Naive thymus-derived CD4-positive, alpha-beta T cell (primary cell): Measurements from ENCODE around the gene APOBEC3B. TPM values are rescaled to one million over a fixed set of nuclear protein-coding genes. Genes with fewer than 3 reads are reported as not detected.
"Not testable (repeated sequence)": the region's sequence is repeated elsewhere in the genome, so short reads cannot be mapped to it uniquely, and the experiment has no call there.

Source experiments
- ATAC-seq: fragments of 150-1000 bp; cut with Tn5 transposase; 2 replicates; pipeline ENCODE4 v1.10.0; 2021; ENCODE audit warnings: mild to moderate bottlenecking, moderate library complexity
- CTCF ChIA-PET: fragments of 350-600 bp; sonication (Branson Sonifier 250); formaldehyde crosslinking; loops from one replicate; lab custom pipeline; 2021; ENCODE audit warnings: antibody characterized with exemption; lab: Charles Lee
- POLR2A ChIA-PET: fragments of 350-600 bp; sonication (Branson Sonifier 250); formaldehyde crosslinking; loops from one replicate; lab custom pipeline; 2021; ENCODE audit warnings: antibody characterized with exemption, inconsistent platforms; lab: Charles Lee
- DNase-seq, 9 donors: peaks; one replicate each; pipeline versions ENCODE4 v3.0.0 to v3.0.0-alpha.2; 2020 to 2022; ENCODE audit warnings: mixed read lengths in 1 of 9
- H3K27ac ChIP-seq: one replicate; pipeline ENCODE4 v1.7.0; 2013; ENCODE audit warnings: mild to moderate bottlenecking, low read depth, low read length, moderate library complexity
- H3K27me3 ChIP-seq, 2 donors: one replicate each; pipeline ENCODE4 v1.7.0; 2013; ENCODE audit warnings: low read length in 2 of 2, mild to moderate bottlenecking in 2 of 2, moderate library complexity in 2 of 2; ENCODE audit not compliant: control insufficient read depth in 2 of 2, insufficient read depth in 2 of 2
- H3K36me3 ChIP-seq, 3 experiments: 1 replicate in 2 of 3; 2 replicates in 1 of 3; pipeline ENCODE4 v1.7.0; 2013; ENCODE audit warnings: low read length in 3 of 3, mild to moderate bottlenecking in 3 of 3, moderate library complexity in 1 of 3; ENCODE audit not compliant: insufficient read depth in 3 of 3, control insufficient read depth in 2 of 3
- H3K4me1 ChIP-seq, 2 donors: one replicate each; pipeline ENCODE4 v1.7.0; 2013; ENCODE audit warnings: low read length in 2 of 2, mild to moderate bottlenecking in 2 of 2, moderate library complexity in 1 of 2; ENCODE audit not compliant: control insufficient read depth in 2 of 2, insufficient read depth in 2 of 2
- H3K4me3 ChIP-seq: 2 replicates; pipeline ENCODE4 v1.7.0; 2013; ENCODE audit warnings: mild to moderate bottlenecking, low read length
- H3K9me3 ChIP-seq, 3 experiments: 1 replicate in 2 of 3; 2 replicates in 1 of 3; pipeline ENCODE4 v1.7.0; 2013; ENCODE audit warnings: low read length in 3 of 3; ENCODE audit not compliant: control insufficient read depth in 2 of 3
- H3K27ac Mint-ChIP-seq, 9 donors: one replicate each; pipeline ENCODE4 v1.8.0; 2020 to 2022; ENCODE audit warnings: mixed read lengths in 9 of 9, mild to moderate bottlenecking in 8 of 9, moderate library complexity in 5 of 9, inconsistent platforms in 2 of 9
- H3K27me3 Mint-ChIP-seq, 5 donors: one replicate each; pipeline ENCODE4 v1.8.0; 2021 to 2022; ENCODE audit warnings: mixed read lengths in 5 of 5, mild to moderate bottlenecking in 1 of 5
- H3K36me3 Mint-ChIP-seq, 5 donors: one replicate each; pipeline ENCODE4 v1.8.0; 2020 to 2022; ENCODE audit warnings: mixed read lengths in 5 of 5, mild to moderate bottlenecking in 3 of 5, inconsistent platforms in 1 of 5
- H3K4me1 Mint-ChIP-seq, 7 donors: one replicate each; pipeline ENCODE4 v1.8.0; 2020 to 2022; ENCODE audit warnings: mixed read lengths in 7 of 7, mild to moderate bottlenecking in 3 of 7, inconsistent platforms in 1 of 7
- H3K4me3 Mint-ChIP-seq, 10 donors: one replicate each; pipeline ENCODE4 v1.8.0; 2020 to 2022; ENCODE audit warnings: mild to moderate bottlenecking in 10 of 10, mixed read lengths in 10 of 10, moderate library complexity in 6 of 10, inconsistent platforms in 2 of 10
- H3K9me3 Mint-ChIP-seq, 11 donors: one replicate each; pipeline ENCODE4 v1.8.0; 2020 to 2022; ENCODE audit warnings: mixed read lengths in 11 of 11, mild to moderate bottlenecking in 4 of 11, inconsistent platforms in 1 of 11, moderate library complexity in 1 of 11
- intact Hi-C, 2 donors: fragments of 100-400 bp; cut with micrococcal nuclease; formaldehyde crosslinking; loops; one replicate each; pipeline ENCODE4 v1.15.1; 2023
- polyA plus RNA-seq, 2 donors: library from polyadenylated mRNA; unstranded; fragments of 300-500 nt; fragmentation: Illumina TruSeq; gene quantifications; one replicate each; pipeline ENCODE4 v1.2.3, GENCODE V29; 2021
- total RNA-seq, 6 experiments: library from RNA in 5 of 6; stranded (reverse) in 5 of 6; gene quantifications; 1 replicate in 5 of 6; 2 replicates in 1 of 6; pipeline ENCODE4 v1.2.3 and lab custom pipeline; 2021 to 2026

APOBEC3B gene
- total and polyA plus RNA-seq, 7 experiments from 2014 or later: 0.30 to 16.0 (median 7.1) TPM; not detected in 3

- Histone ChIP-seq H3K27ac (no peak overlapping the region), H3K9me3 (no peaks in the 10 kb centered on the region), H3K4me1 (peaks cover 13 to 18% of the 10 kb centered on the region in 2 donors), H3K4me3 (no peak overlapping the region), H3K36me3 (peaks cover 0 to 30% (median 6%) of the 10 kb centered on the region in 3 experiments), H3K27me3 (no peaks in the 10 kb centered on the region)
- peaks cover 0 to 24% (median 0%) of the 10 kb centered on the region in 5 donors for H3K36me3 Mint-ChIP-seq
- DNase-seq: no peak
- peaks cover 11 to 45% (median 34%) of the 10 kb centered on the region in 7 donors for H3K4me1 Mint-ChIP-seq
- H3K27me3 Mint-ChIP-seq: no peaks in the 10 kb centered on the region
- peak overlapping the region in 1 of 10 donors; percentile 27 for H3K4me3 Mint-ChIP-seq
- H3K9me3 Mint-ChIP-seq: no peaks in the 10 kb centered on the region
- POLR2A ChIA-PET: interaction anchor here (0.6 to 0.7 kb wide), 2 partner anchors 70 to 123 kb away, joined by 3 to 6 read pairs; no protein-coding TSS in a partner anchor
- intact Hi-C loops: loop anchor here in 1 of 2 donors (10.0 kb wide), 1 partner anchor 497 kb away; the partner anchor contains the start of gene ATF4
- CTCF ChIA-PET: interaction anchor here (0.6 kb wide), 1 partner anchor 543 kb away, joined by 3 read pairs; the partner anchor contains the start of gene CACNA1I
- H3K27ac Mint-ChIP-seq: peak overlapping the region in 4 of 9 donors; percentile 26 to 54 (median 38)
- no peak for ATAC-seq
Measured at GRCh38 chr22:39027717-39028116, 45.6 kb downstream of the APOBEC3B start.

- Mint-ChIP-seq H3K9me3 (no peaks in the 10 kb centered on the region), H3K27me3 (no peaks in the 10 kb centered on the region), H3K4me3 (no peak overlapping the region), H3K4me1 (peaks cover 11 to 44% (median 32%) of the 10 kb centered on the region in 7 donors), H3K36me3 (peaks cover 0 to 28% (median 0%) of the 10 kb centered on the region in 5 donors), H3K27ac (peak overlapping the region in 3 of 9 donors; percentile 34 to 58 (median 54))
- peaks cover 13 to 18% of the 10 kb centered on the region in 2 donors for H3K4me1 ChIP-seq
- POLR2A ChIA-PET: interaction anchor here (0.6 to 0.7 kb wide), 2 partner anchors 70 to 123 kb away, joined by 3 to 6 read pairs; no protein-coding TSS in a partner anchor
- no peaks in the 10 kb centered on the region for H3K27me3 ChIP-seq
- H3K4me3 ChIP-seq: no peak overlapping the region
- H3K27ac ChIP-seq: no peak overlapping the region
- ATAC-seq: no peak
- intact Hi-C loops: loop anchor here in 1 of 2 donors (10.0 kb wide), 1 partner anchor 497 kb away; the partner anchor contains the start of gene ATF4
- H3K9me3 ChIP-seq: no peaks in the 10 kb centered on the region
- CTCF ChIA-PET: interaction anchor here (0.6 kb wide), 1 partner anchor 542 kb away, joined by 3 read pairs; the partner anchor contains the start of gene CACNA1I
- H3K36me3 ChIP-seq: peaks cover 0 to 32% (median 6%) of the 10 kb centered on the region in 3 experiments
- DNase-seq: no peak
Measured at GRCh38 chr22:39028281-39028680, 46.1 kb downstream of the APOBEC3B start.

- Histone ChIP-seq H3K36me3 (peaks cover 0 to 25% (median 0%) of the 10 kb centered on the region in 3 experiments), H3K4me3 (no peak overlapping the region), H3K27me3 (no peaks in the 10 kb centered on the region), H3K27ac (no peak overlapping the region), H3K4me1 (peaks cover 12% of the 10 kb centered on the region in 2 donors), H3K9me3 (no peaks in the 10 kb centered on the region)
- Mint-ChIP-seq H3K27me3 (no peaks in the 10 kb centered on the region), H3K36me3 (peaks cover 0 to 26% (median 0%) of the 10 kb centered on the region in 5 donors), H3K27ac (peak overlapping the region in 1 of 9 donors; percentile 2), H3K9me3 (no peaks in the 10 kb centered on the region), H3K4me1 (peaks cover 11 to 36% (median 25%) of the 10 kb centered on the region in 7 donors), H3K4me3 (no peak overlapping the region)
- POLR2A ChIA-PET: interaction anchor here (0.6 to 0.9 kb wide), 2 partner anchors 8 to 1097 kb away, joined by 3 to 4 read pairs; partner anchors contain the start of gene APOBEC3D
- CTCF ChIA-PET: no interaction called here
- DNase-seq (no peak), ATAC-seq (no peak)
- intact Hi-C loops: loop anchor here in 1 of 2 donors (10.0 kb wide), 1 partner anchor 496 kb away; the partner anchor contains the start of gene ATF4
Measured at GRCh38 chr22:39029227-39029626, 47.1 kb downstream of the APOBEC3B start.

GRCh38 chr22:39030705-39031104 is 48.6 kb downstream of the APOBEC3B start:
- no peak overlapping the region for H3K4me3 Mint-ChIP-seq
- H3K27ac Mint-ChIP-seq: peak overlapping the region in 2 of 9 donors; percentile 31 to 58
- DNase-seq: no peak
- no peak overlapping the region for H3K4me3 ChIP-seq
- H3K4me1 Mint-ChIP-seq: peaks cover 4 to 21% (median 11%) of the 10 kb centered on the region in 7 donors
- H3K36me3 ChIP-seq: peaks cover 0 to 15% (median 0%) of the 10 kb centered on the region in 3 experiments
- H3K27me3 Mint-ChIP-seq: no peaks in the 10 kb centered on the region
- intact Hi-C loops: no loop called here
- peaks cover 0 to 17% (median 0%) of the 10 kb centered on the region in 5 donors for H3K36me3 Mint-ChIP-seq
- ChIA-PET CTCF (no interaction called here), POLR2A (interaction anchor here (1.4 kb wide), 1 partner anchor 9 kb away, joined by 6 read pairs; the partner anchor contains the start of gene APOBEC3D)
- no peaks in the 10 kb centered on the region for H3K9me3 ChIP-seq
- no peaks in the 10 kb centered on the region for H3K9me3 Mint-ChIP-seq
- ATAC-seq: no peak
- H3K27me3 ChIP-seq: no peaks in the 10 kb centered on the region
- H3K4me1 ChIP-seq: no peaks in the 10 kb centered on the region
- H3K27ac ChIP-seq: no peak overlapping the region

GRCh38 chr22:39031434-39032295 is 49.5 kb downstream of the APOBEC3B start:
- H3K27ac Mint-ChIP-seq: peak overlapping the region in 3 of 9 donors; percentile 38 to 56 (median 41)
- POLR2A ChIA-PET: interaction anchor here (0.6 to 1.4 kb wide), 2 partner anchors 10 to 52 kb away, joined by 3 to 6 read pairs; partner anchors contain the start of gene APOBEC3D
- H3K4me3 ChIP-seq, H3K27me3 Mint-ChIP-seq, H3K9me3 Mint-ChIP-seq, DNase-seq, H3K27me3 ChIP-seq, H3K4me3 Mint-ChIP-seq, H3K9me3 ChIP-seq, CTCF ChIA-PET, ATAC-seq, intact Hi-C loops, H3K4me1 ChIP-seq, H3K27ac ChIP-seq, H3K36me3 ChIP-seq: not testable (repeated sequence)
- peaks cover 4 to 15% (median 8%) of the 10 kb centered on the region in 7 donors for H3K4me1 Mint-ChIP-seq
- peaks cover 0 to 16% (median 0%) of the 10 kb centered on the region in 5 donors for H3K36me3 Mint-ChIP-seq

GRCh38 chr22:39037071-39037470 is 54.9 kb downstream of the APOBEC3B start:
- H3K4me3 ChIP-seq, H3K27me3 Mint-ChIP-seq, intact Hi-C loops, H3K9me3 Mint-ChIP-seq, H3K36me3 ChIP-seq, H3K27me3 ChIP-seq, ATAC-seq, H3K27ac ChIP-seq, CTCF ChIA-PET, H3K9me3 ChIP-seq: not testable (repeated sequence)
- POLR2A ChIA-PET: interaction anchor here (0.7 to 0.9 kb wide), 2 partner anchors 14 to 1404 kb away, joined by 3 to 5 read pairs; no protein-coding TSS in a partner anchor
- Mint-ChIP-seq H3K4me1 (peaks cover 22 to 40% (median 31%) of the 10 kb centered on the region in 7 donors), H3K27ac (peak overlapping the region in 6 of 9 donors; percentile 2 to 72 (median 34)), H3K4me3 (peak overlapping the region in 1 of 10 donors; percentile 8), H3K36me3 (peaks cover 0 to 11% (median 0%) of the 10 kb centered on the region in 5 donors)
- peaks cover 8 to 10% of the 10 kb centered on the region in 2 donors for H3K4me1 ChIP-seq
- DNase-seq: peak in 4 of 9 donors; percentile 10 to 25 (median 20)
